Measurements from ENCODE around the gene SMG6.

DNA sequence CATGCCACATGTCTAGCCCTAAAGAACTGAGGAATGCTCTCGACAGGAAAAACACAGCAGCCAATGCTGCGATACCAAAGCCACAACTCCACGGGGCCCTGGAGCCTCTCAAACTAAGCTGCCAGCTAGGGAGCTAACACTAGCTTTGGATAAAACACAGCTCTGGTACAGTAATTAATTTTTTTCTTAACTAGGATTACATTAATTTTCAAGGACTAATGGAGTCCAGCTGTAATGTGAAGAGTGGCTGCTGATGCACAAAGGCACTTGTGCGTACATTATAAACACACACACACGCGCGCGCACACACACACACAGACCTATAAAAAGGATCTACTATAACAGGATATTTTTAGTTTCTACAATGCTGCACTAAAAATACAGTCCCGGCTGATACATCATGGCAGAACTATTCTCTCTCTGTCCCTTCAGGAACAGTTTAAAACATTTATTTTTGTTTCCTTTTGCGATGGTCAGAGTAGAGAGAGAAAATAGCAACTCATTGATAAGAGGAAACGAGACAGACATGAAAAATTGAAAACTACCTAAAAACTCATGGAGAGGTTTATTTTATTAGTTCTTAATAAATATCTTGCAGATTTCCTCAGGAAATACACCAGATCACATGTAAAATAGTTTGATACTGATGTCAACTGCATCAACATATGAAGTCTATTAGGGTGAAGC is 88.5 kb downstream of the SMG6 start:
- TF ChIP-seq, protein P1, sequence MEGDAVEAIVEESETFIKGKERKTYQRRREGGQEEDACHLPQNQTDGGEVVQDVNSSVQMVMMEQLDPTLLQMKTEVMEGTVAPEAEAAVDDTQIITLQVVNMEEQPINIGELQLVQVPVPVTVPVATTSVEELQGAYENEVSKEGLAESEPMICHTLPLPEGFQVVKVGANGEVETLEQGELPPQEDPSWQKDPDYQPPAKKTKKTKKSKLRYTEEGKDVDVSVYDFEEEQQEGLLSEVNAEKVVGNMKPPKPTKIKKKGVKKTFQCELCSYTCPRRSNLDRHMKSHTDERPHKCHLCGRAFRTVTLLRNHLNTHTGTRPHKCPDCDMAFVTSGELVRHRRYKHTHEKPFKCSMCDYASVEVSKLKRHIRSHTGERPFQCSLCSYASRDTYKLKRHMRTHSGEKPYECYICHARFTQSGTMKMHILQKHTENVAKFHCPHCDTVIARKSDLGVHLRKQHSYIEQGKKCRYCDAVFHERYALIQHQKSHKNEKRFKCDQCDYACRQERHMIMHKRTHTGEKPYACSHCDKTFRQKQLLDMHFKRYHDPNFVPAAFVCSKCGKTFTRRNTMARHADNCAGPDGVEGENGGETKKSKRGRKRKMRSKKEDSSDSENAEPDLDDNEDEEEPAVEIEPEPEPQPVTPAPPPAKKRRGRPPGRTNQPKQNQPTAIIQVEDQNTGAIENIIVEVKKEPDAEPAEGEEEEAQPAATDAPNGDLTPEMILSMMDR (IDR thresholded peaks at IDR 0.05): no peak
- no peak for TF ChIP-seq ZNF121 (CRISPR knock-in tag; IDR thresholded peaks at IDR 0.05)
- TF ChIP-seq, protein P2, sequence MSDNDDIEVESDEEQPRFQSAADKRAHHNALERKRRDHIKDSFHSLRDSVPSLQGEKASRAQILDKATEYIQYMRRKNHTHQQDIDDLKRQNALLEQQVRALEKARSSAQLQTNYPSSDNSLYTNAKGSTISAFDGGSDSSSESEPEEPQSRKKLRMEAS (CRISPR knock-in tag; IDR thresholded peaks at IDR 0.05): no peak
- TF ChIP-seq KAT7 (CRISPR knock-in tag; IDR thresholded peaks at IDR 0.05; ENCODE audit: borderline replicate concordance): no peak
- TF ChIP-seq RELA (CRISPR knock-in tag; IDR thresholded peaks at IDR 0.05; ENCODE audit: borderline replicate concordance): no peak
- TF ChIP-seq TEAD4 (CRISPR knock-in tag; IDR thresholded peaks at IDR 0.05): no peak
- TF ChIP-seq TP53 (CRISPR knock-in tag; IDR thresholded peaks at IDR 0.05): no peak
- TF ChIP-seq ETV6 (CRISPR knock-in tag; IDR thresholded peaks at IDR 0.05): no peak
- TF ChIP-seq, protein P3, sequence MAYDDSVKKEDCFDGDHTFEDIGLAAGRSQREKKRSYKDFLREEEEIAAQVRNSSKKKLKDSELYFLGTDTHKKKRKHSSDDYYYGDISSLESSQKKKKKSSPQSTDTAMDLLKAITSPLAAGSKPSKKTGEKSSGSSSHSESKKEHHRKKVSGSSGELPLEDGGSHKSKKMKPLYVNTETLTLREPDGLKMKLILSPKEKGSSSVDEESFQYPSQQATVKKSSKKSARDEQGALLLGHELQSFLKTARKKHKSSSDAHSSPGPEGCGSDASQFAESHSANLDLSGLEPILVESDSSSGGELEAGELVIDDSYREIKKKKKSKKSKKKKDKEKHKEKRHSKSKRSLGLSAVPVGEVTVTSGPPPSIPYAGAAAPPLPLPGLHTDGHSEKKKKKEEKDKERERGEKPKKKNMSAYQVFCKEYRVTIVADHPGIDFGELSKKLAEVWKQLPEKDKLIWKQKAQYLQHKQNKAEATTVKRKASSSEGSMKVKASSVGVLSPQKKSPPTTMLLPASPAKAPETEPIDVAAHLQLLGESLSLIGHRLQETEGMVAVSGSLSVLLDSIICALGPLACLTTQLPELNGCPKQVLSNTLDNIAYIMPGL (CRISPR knock-in tag; IDR thresholded peaks at IDR 0.05): no peak

All from WTC11 (cell line).